GM19397 (cell line): ENCODE measurements around the gene PRKD2.

Source experiments
- ATAC-seq: cut with Tn5 transposase; IDR thresholded peaks from one replicate; pipeline ENCODE4 v1.9.1; 2021; ENCODE audit warnings: mild to moderate bottlenecking, moderate library complexity; ENCODE audit not compliant: unreplicated experiment

The PRKD2 gene

GRCh38 chr19:46725036-46725820 lies 8.3 kb upstream of the PRKD2 start:
- ATAC-seq: no peak

- no peak for ATAC-seq
These were observed 7.6 kb upstream of the PRKD2 start for GRCh38 chr19:46724468-46724867.

- no peak for ATAC-seq
These were observed 6.6 kb upstream of the PRKD2 start for GRCh38 chr19:46723471-46723870.

GRCh38 chr19:46723023-46723461 lies 6.1 kb upstream of the PRKD2 start:
- no peak for ATAC-seq

- no peak for ATAC-seq
These were observed 5.6 kb upstream of the PRKD2 start for GRCh38 chr19:46722421-46723022.

- no peak for ATAC-seq
These were observed 5.1 kb upstream of the PRKD2 start for GRCh38 chr19:46722004-46722380.

- no peak for ATAC-seq
These were observed 4.5 kb upstream of the PRKD2 start for GRCh38 chr19:46721269-46722003.

GRCh38 chr19:46720503-46721239 lies 3.8 kb upstream of the PRKD2 start:
- ATAC-seq: no peak

- ATAC-seq: no peak
These were observed 3.0 kb upstream of the PRKD2 start for GRCh38 chr19:46719629-46720502.

- no peak for ATAC-seq
These were observed 2.2 kb upstream of the PRKD2 start for GRCh38 chr19:46718934-46719622.

- no peak for ATAC-seq
These were observed 1.4 kb upstream of the PRKD2 start for GRCh38 chr19:46718157-46718933.

GRCh38 chr19:46717716-46718143 lies 816 bp upstream of the PRKD2 start:
- ATAC-seq: no peak

GRCh38 chr19:46716672-46717033 lies 261 bp downstream of the PRKD2 start:
- no peak for ATAC-seq

GRCh38 chr19:46715975-46716671 lies 791 bp downstream of the PRKD2 start:
- no peak for ATAC-seq

- no peak for ATAC-seq
These were observed 1.3 kb downstream of the PRKD2 start for GRCh38 chr19:46715620-46715974.

GRCh38 chr19:46714444-46715106 lies 2.3 kb downstream of the PRKD2 start:
- no peak for ATAC-seq

GRCh38 chr19:46713781-46714443 lies 3.0 kb downstream of the PRKD2 start:
- ATAC-seq: no peak
